ENCODE results near the gene PGS1. TPM values are rescaled to one million over a fixed set of nuclear protein-coding genes. Genes with fewer than 3 reads are reported as not detected.
"Not testable (repeated sequence)": the region's sequence is repeated elsewhere in the genome, so short reads cannot be mapped to it uniquely, and the experiment has no call there.

The PGS1 gene
- 10 to 100 TPM; 69.0 to 73.1 TPM for total RNA-seq

- Mint-ChIP-seq H3K4me1 (ENCODE audit: low read depth) (peaks cover 63% of the 10 kb centered on the region), H3K27me3 (ENCODE audit: low read depth) (no peaks in the 10 kb centered on the region), H3K4me3 (peak within 1 kb of the TSS; percentile 93), H3K9me3 (no peaks in the 10 kb centered on the region), H3K27ac (peak within 1 kb of the TSS; percentile 99), H3K36me3 (ENCODE audit: low read depth) (peaks cover 28% of the 10 kb centered on the region)
- intact Hi-C loops (cut with micrococcal nuclease), result no loop called here
- peak; percentile 86 for DNase-seq
- CTCF ChIA-PET, result interaction anchor here (1.4 to 2.9 kb wide), 3 partner anchors 11 to 43 kb away, joined by 3 to 12 read pairs (median 4); no protein-coding TSS in a partner anchor
These were observed at the start of gene PGS1 for GRCh38 chr17:78378225-78379130. TSS of gene PGS1 (plus strand) at chr17:78378649. CDS start at chr17:78378666, 17 bp downstream.

- intact Hi-C loops (cut with micrococcal nuclease), result no loop called here
- no peaks in the 10 kb centered on the region for H3K36me3 Mint-ChIP-seq (ENCODE audit: low read depth)
- no peak overlapping the region for H3K4me3 Mint-ChIP-seq
- CTCF ChIA-PET, result no interaction called here
- peak overlapping the region; percentile 63 for H3K27ac Mint-ChIP-seq
- H3K4me1 Mint-ChIP-seq (ENCODE audit: low read depth), result peaks cover 35% of the 10 kb centered on the region
- no peaks in the 10 kb centered on the region for H3K27me3 Mint-ChIP-seq (ENCODE audit: low read depth)
- no peaks in the 10 kb centered on the region for H3K9me3 Mint-ChIP-seq
- DNase-seq, result no peak
These were observed 49.0 kb upstream of the PGS1 start for GRCh38 chr17:78329263-78330059.

DNA sequence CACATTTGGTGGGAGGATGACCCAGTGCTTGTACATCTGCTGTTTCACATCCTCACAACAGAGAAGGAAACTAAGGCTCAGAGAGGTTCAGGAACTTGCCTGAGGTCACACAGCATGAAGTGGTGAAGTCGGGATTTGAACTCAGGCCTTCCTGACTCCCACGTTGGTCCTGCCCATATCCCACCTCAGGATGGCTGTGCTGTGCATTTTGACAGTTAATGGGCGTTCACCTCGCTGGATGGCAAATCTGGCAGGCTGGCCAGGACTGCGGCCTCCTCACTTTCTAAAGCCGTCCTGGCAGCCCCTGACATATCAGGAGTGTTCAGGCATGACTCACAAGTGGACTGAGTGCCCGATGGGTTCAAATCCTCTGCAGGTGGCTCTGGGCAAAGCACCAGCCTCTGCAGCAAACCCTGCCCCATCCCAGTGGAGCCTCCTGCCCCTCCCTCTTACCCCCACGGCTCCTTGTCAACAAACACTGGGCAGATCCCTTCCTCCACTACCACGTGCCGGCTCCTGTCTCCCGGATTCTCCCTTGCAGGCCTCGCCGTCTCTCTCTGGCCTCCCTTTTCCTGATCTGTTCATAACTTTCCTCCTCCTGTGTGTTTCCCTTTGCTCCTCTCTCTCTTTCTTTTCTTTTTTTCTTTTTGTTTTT lies 47.8 kb upstream of the PGS1 start:
- Mint-ChIP-seq H3K4me1 (ENCODE audit: low read depth) (peaks cover 39% of the 10 kb centered on the region), H3K9me3 (no peaks in the 10 kb centered on the region), H3K36me3 (ENCODE audit: low read depth) (no peaks in the 10 kb centered on the region), H3K27me3 (ENCODE audit: low read depth) (no peaks in the 10 kb centered on the region), H3K4me3 (no peak overlapping the region), H3K27ac (no peak overlapping the region)
- intact Hi-C loops (cut with micrococcal nuclease), result no loop called here
- DNase-seq, result no peak
- CTCF ChIA-PET, result no interaction called here

GRCh38 chr17:78331355-78331754 lies 47.1 kb upstream of the PGS1 start:
- H3K9me3 Mint-ChIP-seq; DNase-seq; intact Hi-C loops (cut with micrococcal nuclease); H3K36me3 Mint-ChIP-seq (ENCODE audit: low read depth); H3K27ac Mint-ChIP-seq; H3K27me3 Mint-ChIP-seq (ENCODE audit: low read depth); H3K4me3 Mint-ChIP-seq; CTCF ChIA-PET: not testable (repeated sequence)
- H3K4me1 Mint-ChIP-seq (ENCODE audit: low read depth), result peaks cover 39% of the 10 kb centered on the region

DNA sequence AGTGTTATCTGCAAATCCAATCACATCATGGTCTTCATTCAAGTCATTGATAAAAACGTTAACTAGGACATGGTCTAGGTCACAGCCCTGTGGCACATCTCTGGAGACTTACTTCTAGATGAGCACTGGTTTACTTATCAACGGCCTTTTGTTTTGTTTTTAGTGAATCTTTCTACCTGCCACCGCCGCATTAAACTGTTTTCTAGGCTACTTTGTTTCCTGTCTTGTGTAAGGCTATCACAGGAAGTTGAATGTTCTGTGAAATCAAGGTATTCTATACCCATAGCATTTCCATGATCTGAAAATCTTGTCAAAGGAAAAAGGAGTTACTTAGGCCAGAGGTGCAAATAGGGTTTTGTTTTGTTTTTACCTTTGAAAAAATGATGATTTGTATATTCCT lies 45.5 kb upstream of the PGS1 start:
- H3K4me1 Mint-ChIP-seq (ENCODE audit: low read depth), result peaks cover 41% of the 10 kb centered on the region
- H3K9me3 Mint-ChIP-seq, result no peaks in the 10 kb centered on the region
- H3K27me3 Mint-ChIP-seq (ENCODE audit: low read depth), result no peaks in the 10 kb centered on the region
- H3K4me3 Mint-ChIP-seq, result no peak overlapping the region
- no peaks in the 10 kb centered on the region for H3K36me3 Mint-ChIP-seq (ENCODE audit: low read depth)
- intact Hi-C loops (cut with micrococcal nuclease), result no loop called here
- CTCF ChIA-PET, result no interaction called here
- DNase-seq, result no peak
- H3K27ac Mint-ChIP-seq, result peak overlapping the region; percentile 48

DNA sequence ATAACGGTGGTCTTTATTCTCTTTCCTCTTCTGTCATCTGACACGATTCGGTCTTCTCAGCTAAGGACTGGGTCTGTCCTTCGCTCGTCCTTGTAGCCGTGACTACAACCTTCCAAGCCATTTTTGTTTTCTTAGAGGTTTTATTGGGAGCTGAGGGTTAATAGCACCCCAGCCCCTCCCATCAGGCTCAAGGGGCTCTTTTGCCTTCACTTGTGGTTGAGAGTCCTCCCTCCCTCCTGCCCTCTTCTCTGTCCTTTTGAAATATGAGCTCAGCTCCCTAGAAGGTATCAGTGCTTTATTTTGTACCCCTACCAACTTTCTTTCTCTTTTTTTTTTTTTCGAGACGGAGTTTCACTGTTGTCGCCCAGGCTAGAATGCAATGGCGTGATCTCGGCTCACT lies 43.2 kb upstream of the PGS1 start:
- peaks cover 47% of the 10 kb centered on the region for H3K4me1 Mint-ChIP-seq (ENCODE audit: low read depth)

GRCh38 chr17:78337244-78338109 lies 41.0 kb upstream of the PGS1 start:
- Mint-ChIP-seq H3K4me3 (no peak overlapping the region), H3K4me1 (ENCODE audit: low read depth) (peaks cover 49% of the 10 kb centered on the region), H3K27me3 (ENCODE audit: low read depth) (no peaks in the 10 kb centered on the region), H3K36me3 (ENCODE audit: low read depth) (no peaks in the 10 kb centered on the region), H3K27ac (peak overlapping the region; percentile 44), H3K9me3 (no peaks in the 10 kb centered on the region)
- intact Hi-C loops (cut with micrococcal nuclease), result no loop called here
- DNase-seq, result no peak
- CTCF ChIA-PET, result no interaction called here

More for the DNA sequence above, 43.2 kb upstream of the PGS1 start:
- H3K27me3 Mint-ChIP-seq (ENCODE audit: low read depth), result no peaks in the 10 kb centered on the region
- intact Hi-C loops (cut with micrococcal nuclease), result no loop called here
- H3K4me3 Mint-ChIP-seq, result no peak overlapping the region
- no peak for DNase-seq
- no peak overlapping the region for H3K27ac Mint-ChIP-seq
- no peaks in the 10 kb centered on the region for H3K9me3 Mint-ChIP-seq
- H3K36me3 Mint-ChIP-seq (ENCODE audit: low read depth), result no peaks in the 10 kb centered on the region
- CTCF ChIA-PET, result interaction anchor here (1.0 to 1.3 kb wide), 4 partner anchors 8 to 85 kb away, joined by 3 read pairs; no protein-coding TSS in a partner anchor

- intact Hi-C loops (cut with micrococcal nuclease), result no loop called here
- no peaks in the 10 kb centered on the region for H3K27me3 Mint-ChIP-seq (ENCODE audit: low read depth)
- peak overlapping the region; percentile 85 for H3K27ac Mint-ChIP-seq
- CTCF ChIA-PET, result interaction anchor here (0.8 to 1.6 kb wide), 3 partner anchors 22 to 50 kb away, joined by 3 to 5 read pairs (median 3); no protein-coding TSS in a partner anchor
- no peaks in the 10 kb centered on the region for H3K36me3 Mint-ChIP-seq (ENCODE audit: low read depth)
- no peak overlapping the region for H3K4me3 Mint-ChIP-seq
- peaks cover 51% of the 10 kb centered on the region for H3K4me1 Mint-ChIP-seq (ENCODE audit: low read depth)
- no peaks in the 10 kb centered on the region for H3K9me3 Mint-ChIP-seq
- DNase-seq, result peak; percentile 77
These were observed 39.8 kb upstream of the PGS1 start for GRCh38 chr17:78338486-78339259.

DNA sequence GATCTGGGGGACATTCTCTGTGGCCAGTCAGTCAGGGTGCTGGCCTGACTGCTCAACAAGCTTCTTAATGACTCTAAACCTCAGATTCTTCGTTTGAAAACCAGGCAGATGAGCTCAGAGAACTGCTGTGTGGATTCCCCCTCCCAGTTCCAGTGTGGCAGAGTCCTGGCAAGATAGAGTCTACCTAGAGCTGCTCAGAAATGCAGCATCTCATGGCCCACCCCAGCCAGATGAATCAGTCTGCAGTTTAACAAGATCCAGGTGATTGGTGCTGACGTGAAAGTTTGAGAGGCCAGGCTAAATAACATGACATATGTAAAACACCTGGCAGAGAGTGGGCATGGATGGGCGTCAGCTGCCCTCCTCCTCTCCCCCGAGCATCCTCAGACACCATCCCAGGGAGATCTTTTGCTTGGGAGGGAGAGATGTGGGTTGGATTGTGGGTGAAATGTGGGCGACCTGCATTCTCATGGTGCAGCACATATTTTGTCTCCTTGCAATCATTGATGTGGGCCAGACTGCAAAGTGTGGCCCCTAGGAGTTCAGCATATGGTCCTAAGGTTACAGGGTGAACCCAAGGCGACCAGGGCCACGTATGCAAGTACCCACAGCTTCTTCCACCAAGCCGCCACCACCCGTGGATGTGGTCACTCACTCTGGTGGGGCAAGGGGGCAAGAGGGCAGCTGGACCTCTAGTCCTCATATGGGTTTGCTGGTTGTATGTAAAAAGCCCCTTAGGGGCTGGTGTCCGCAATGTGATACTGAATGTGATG lies 38.1 kb upstream of the PGS1 start:
- DNase-seq, result peak; percentile 46
- Mint-ChIP-seq H3K27ac (peak overlapping the region; percentile 46), H3K9me3 (no peaks in the 10 kb centered on the region), H3K4me1 (ENCODE audit: low read depth) (peaks cover 53% of the 10 kb centered on the region), H3K4me3 (peak overlapping the region; percentile 56), H3K36me3 (ENCODE audit: low read depth) (no peaks in the 10 kb centered on the region), H3K27me3 (ENCODE audit: low read depth) (no peaks in the 10 kb centered on the region)
- CTCF ChIA-PET, result interaction anchor here (0.7 to 1.6 kb wide), 5 partner anchors 25 to 82 kb away, joined by 3 to 5 read pairs (median 5); no protein-coding TSS in a partner anchor
- intact Hi-C loops (cut with micrococcal nuclease), result no loop called here

DNA sequence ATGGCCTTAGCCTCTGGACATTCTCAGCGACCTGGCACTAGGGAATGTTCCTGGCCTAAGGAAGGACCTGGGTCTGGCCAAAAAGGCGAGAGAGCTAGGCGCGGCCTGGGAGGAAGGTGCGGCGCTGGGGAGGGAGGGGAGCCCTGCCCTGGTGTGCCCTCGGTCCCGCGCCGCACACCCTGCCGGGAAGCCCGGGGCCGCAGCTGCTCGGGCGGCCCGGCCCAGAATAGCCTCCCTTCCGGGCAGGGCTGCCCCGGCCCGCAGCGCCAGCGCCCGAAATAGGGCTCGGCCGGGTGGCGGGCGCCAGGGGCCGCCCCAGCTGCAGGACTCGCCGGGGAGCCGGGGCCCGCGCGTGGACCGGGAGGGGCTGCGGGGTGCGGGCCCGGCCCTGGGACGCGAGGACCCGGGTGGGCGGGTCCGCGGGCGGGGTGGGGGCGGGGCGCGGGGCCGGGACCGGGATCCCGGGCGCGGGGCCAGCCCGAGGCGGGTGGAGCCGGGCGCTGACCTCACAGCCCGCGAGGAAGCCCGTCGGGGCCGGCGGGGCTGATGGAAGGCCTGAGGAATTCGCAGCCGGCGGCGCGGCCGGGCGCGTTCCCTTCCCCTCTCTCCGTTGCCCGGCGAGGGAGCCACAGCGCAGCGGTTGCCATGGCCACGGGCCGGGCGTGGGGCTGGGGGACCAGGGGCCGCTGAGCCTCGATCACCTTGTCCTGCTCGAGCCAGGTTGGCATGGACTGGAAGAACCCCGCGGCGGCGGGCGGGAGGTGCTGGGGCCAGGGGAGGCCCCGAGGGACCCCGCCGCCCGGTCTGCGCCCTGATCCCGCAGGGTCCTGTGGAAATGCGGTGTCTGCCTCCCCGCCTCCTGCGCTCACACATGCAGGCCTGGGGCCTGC lies 36.6 kb upstream of the PGS1 start:
- no peak for DNase-seq
- CTCF ChIA-PET, result no interaction called here
- intact Hi-C loops (cut with micrococcal nuclease), result no loop called here
- no peaks in the 10 kb centered on the region for H3K27me3 Mint-ChIP-seq (ENCODE audit: low read depth)
- no peaks in the 10 kb centered on the region for H3K36me3 Mint-ChIP-seq (ENCODE audit: low read depth)
- no peak overlapping the region for H3K27ac Mint-ChIP-seq
- H3K9me3 Mint-ChIP-seq, result no peaks in the 10 kb centered on the region
- H3K4me3 Mint-ChIP-seq, result peak overlapping the region; percentile 47
- H3K4me1 Mint-ChIP-seq (ENCODE audit: low read depth), result peaks cover 62% of the 10 kb centered on the region

Measured in activated naive CD4-positive, alpha-beta T cell treated with anti-CD3 and anti-CD28 coated beads for 36 hours (primary cell).